GM03348 (cell line): ENCODE data around the gene ARMH1.
A peak's percentile ranks its signal among the peaks of the same experiment; 100 is the strongest.
"Not testable (repeated sequence)": the region's sequence is repeated elsewhere in the genome, so short reads cannot be mapped to it uniquely, and the experiment has no call there.

Source experiments
- DNase-seq: peaks from one replicate; pipeline ENCODE4 v3.0.0; 2012; ENCODE audit warnings: low spot score

The ARMH1 gene

GRCh38 chr1:44644806-44645205 lies 29.7 kb upstream of the ARMH1 start:
- no peak for DNase-seq

- peak; percentile 67 for DNase-seq
Measured at GRCh38 chr1:44645476-44646244, 28.9 kb upstream of the ARMH1 start.

- DNase-seq = peak; percentile 76
Measured at GRCh38 chr1:44646261-44647110, 28.0 kb upstream of the ARMH1 start.

- DNase-seq = no peak
Measured at GRCh38 chr1:44647896-44648295, 26.6 kb upstream of the ARMH1 start.

GRCh38 chr1:44648529-44649250 lies 25.8 kb upstream of the ARMH1 start:
- no peak for DNase-seq

- DNase-seq = no peak
Measured at GRCh38 chr1:44649788-44650158, 24.7 kb upstream of the ARMH1 start.

GRCh38 chr1:44650159-44650831 lies 24.2 kb upstream of the ARMH1 start:
- DNase-seq = no peak

GRCh38 chr1:44651069-44651468 lies 23.4 kb upstream of the ARMH1 start:
- DNase-seq = no peak

- peak; percentile 88 for DNase-seq
Measured at GRCh38 chr1:44652445-44653106, 21.9 kb upstream of the ARMH1 start.

GRCh38 chr1:44653107-44653964 lies 21.2 kb upstream of the ARMH1 start:
- no peak for DNase-seq

GRCh38 chr1:44654621-44655187 lies 19.8 kb upstream of the ARMH1 start:
- no peak for DNase-seq

GRCh38 chr1:44655609-44656008 lies 18.9 kb upstream of the ARMH1 start:
- peak; percentile 57 for DNase-seq

- no peak for DNase-seq
Measured at GRCh38 chr1:44659566-44659965, 14.9 kb upstream of the ARMH1 start.

GRCh38 chr1:44660176-44660575 lies 14.3 kb upstream of the ARMH1 start:
- DNase-seq = no peak

- no peak for DNase-seq
Measured at GRCh38 chr1:44661781-44662682, 12.5 kb upstream of the ARMH1 start.

- no peak for DNase-seq
Measured at GRCh38 chr1:44662683-44663030, 11.9 kb upstream of the ARMH1 start.

- DNase-seq = no peak
Measured at GRCh38 chr1:44663417-44663816, 11.1 kb upstream of the ARMH1 start.

GRCh38 chr1:44664730-44665370 lies 9.7 kb upstream of the ARMH1 start:
- DNase-seq = no peak

GRCh38 chr1:44666719-44667118 lies 7.8 kb upstream of the ARMH1 start:
- not testable (repeated sequence) for DNase-seq
